ENCODE results near the gene BUD31. TPM values are rescaled to one million over a fixed set of nuclear protein-coding genes. Genes with fewer than 3 reads are reported as not detected.

Gene BUD31
- total and polyA plus RNA-seq, 4 donors = 18.5 to 55.9 (median 32.0) TPM

- TF ChIP-seq JUND (IDR thresholded peaks at IDR 0.05) (no peak), HNF4G (IDR thresholded peaks at IDR 0.05) (no peak), ZBTB33 (IDR thresholded peaks at IDR 0.05) (no peak), MAX (IDR thresholded peaks at IDR 0.05) (no peak), REST (IDR thresholded peaks at IDR 0.05) (no peak), NR2F2 (IDR thresholded peaks at IDR 0.05) (no peak), FOXA2 (IDR thresholded peaks at IDR 0.05) (no peak), CTCF (IDR thresholded peaks at IDR 0.05; ENCODE audit: low read depth, low read length, missing input control) (no peak), HNF4A (conservative IDR thresholded peaks at IDR 0.05) (no peak)
- H3K4me3 ChIP-seq (ENCODE audit: low read depth in 1 of 3, low read length in 3 of 3) = no peak overlapping the region
- 96% methylated on average over 11 of the region's 11 CpGs for WGBS
- H3K27ac ChIP-seq (ENCODE audit: low read depth in 1 of 2, low read length in 2 of 2) = no peak overlapping the region
- H3K9me3 ChIP-seq (ENCODE audit: control insufficient read depth in 4 of 4, low read length in 3 of 4) = no peaks in the 10 kb centered on the region
- no peak for DNase-seq (ENCODE audit: low spot score)
- no peaks in the 10 kb centered on the region for H3K4me1 ChIP-seq (ENCODE audit: control insufficient read depth in 4 of 4, insufficient read depth in 4 of 4, low read length in 3 of 4)
- H3K36me3 ChIP-seq (ENCODE audit: control insufficient read depth in 4 of 4, insufficient read depth in 3 of 4, low read depth in 1 of 4, low read length in 3 of 4) = peaks cover 11 to 40% (median 23%) of the 10 kb centered on the region in 4 donors
- no peak overlapping the region for H3K9ac ChIP-seq (ENCODE audit: low read depth in 1 of 2, low read length in 2 of 2)
- H3K27me3 ChIP-seq (ENCODE audit: control insufficient read depth in 4 of 4, insufficient read depth in 4 of 4, low read length in 3 of 4) = no peaks in the 10 kb centered on the region
These were observed 42.1 kb upstream of the BUD31 start for GRCh38 chr7:99366646-99367045.

- Histone ChIP-seq H3K4me3 (ENCODE audit: low read depth in 1 of 3, low read length in 3 of 3) (no peak overlapping the region), H3K9ac (ENCODE audit: low read depth in 1 of 2, low read length in 2 of 2) (no peak overlapping the region), H3K9me3 (ENCODE audit: control insufficient read depth in 4 of 4, low read length in 3 of 4) (no peaks in the 10 kb centered on the region), H3K27me3 (ENCODE audit: control insufficient read depth in 4 of 4, insufficient read depth in 4 of 4, low read length in 3 of 4) (no peaks in the 10 kb centered on the region), H3K27ac (ENCODE audit: low read depth in 1 of 2, low read length in 2 of 2) (no peak overlapping the region), H3K36me3 (ENCODE audit: control insufficient read depth in 4 of 4, insufficient read depth in 3 of 4, low read depth in 1 of 4, low read length in 3 of 4) (peaks cover 7 to 25% (median 10%) of the 10 kb centered on the region in 4 donors), H3K4me1 (ENCODE audit: control insufficient read depth in 4 of 4, insufficient read depth in 4 of 4, low read length in 3 of 4) (peaks cover 2 to 14% (median 9%) of the 10 kb centered on the region in 4 donors)
- no peak for TF ChIP-seq HNF4G (IDR thresholded peaks at IDR 0.05)
- no peak for TF ChIP-seq TAF1 (conservative IDR thresholded peaks at IDR 0.05)
- TF ChIP-seq RAD21 (IDR thresholded peaks at IDR 0.05) = no peak
- TF ChIP-seq NR2F2 (IDR thresholded peaks at IDR 0.05) = no peak
- no peak for TF ChIP-seq RXRA (IDR thresholded peaks at IDR 0.05)
- TF ChIP-seq GABPA (IDR thresholded peaks at IDR 0.05 in 1 of 2, conservative IDR thresholded peaks at IDR 0.05 in 1 of 2) = no peak
- TF ChIP-seq EGR1 (IDR thresholded peaks at IDR 0.05; ENCODE audit: low read depth in 2 of 2) = no peak
- TF ChIP-seq CTCF (IDR thresholded peaks at IDR 0.05; ENCODE audit: low read depth, low read length, missing input control) = no peak
- no peak for TF ChIP-seq MAX (IDR thresholded peaks at IDR 0.05)
- no peak for TF ChIP-seq ZBTB33 (IDR thresholded peaks at IDR 0.05)
- no peak for DNase-seq (ENCODE audit: low spot score)
- WGBS = 95% methylated on average over 13 of the region's 13 CpGs
These were observed 39.9 kb upstream of the BUD31 start for GRCh38 chr7:99368750-99369389.

Measured in liver (tissue), 9 donors.